Epithelial cell of prostate (primary cell): Measurements from ENCODE around the gene KIAA0232.
"Not testable (repeated sequence)": the region's sequence is repeated elsewhere in the genome, so short reads cannot be mapped to it uniquely, and the experiment has no call there.

Experiments
- DNase-seq: peaks from one replicate; pipeline ENCODE4 v3.0.0-alpha.2; 2011; ENCODE audit warnings: low read depth, low spot score
- H3K27ac ChIP-seq: fragments of 450-650 bp; 2 replicates; pipeline ENCODE4 v1.5.1; 2017; ENCODE audit warnings: mild to moderate bottlenecking

Gene KIAA0232

GRCh38 chr4:6802025-6802424, 19.5 kb downstream of the KIAA0232 start:
- H3K27ac ChIP-seq = no peak overlapping the region

DNA sequence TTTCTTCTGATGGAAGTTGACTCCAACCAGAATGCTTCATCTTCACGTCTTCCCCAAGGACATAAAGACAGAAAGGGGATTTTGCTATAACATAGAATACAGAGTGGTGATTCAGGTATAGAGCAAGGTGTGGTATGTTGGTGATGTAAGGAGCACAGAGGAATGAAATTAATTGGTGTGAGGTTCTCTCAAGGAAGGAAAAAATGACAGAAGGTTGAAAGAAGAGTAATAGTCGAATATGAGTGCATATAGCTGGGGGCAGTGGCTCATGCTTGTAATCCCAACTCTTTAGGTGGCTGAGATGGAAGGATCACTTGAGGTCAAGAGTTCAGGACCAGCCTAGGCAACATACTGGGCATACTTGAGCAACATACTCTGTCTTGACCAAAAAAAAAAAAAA, 20.1 kb downstream of the KIAA0232 start:
- no peak for DNase-seq
- no peak overlapping the region for H3K27ac ChIP-seq

More at GRCh38 chr4:6802025-6802424, 19.5 kb downstream of the KIAA0232 start:
- no peak for DNase-seq

DNA sequence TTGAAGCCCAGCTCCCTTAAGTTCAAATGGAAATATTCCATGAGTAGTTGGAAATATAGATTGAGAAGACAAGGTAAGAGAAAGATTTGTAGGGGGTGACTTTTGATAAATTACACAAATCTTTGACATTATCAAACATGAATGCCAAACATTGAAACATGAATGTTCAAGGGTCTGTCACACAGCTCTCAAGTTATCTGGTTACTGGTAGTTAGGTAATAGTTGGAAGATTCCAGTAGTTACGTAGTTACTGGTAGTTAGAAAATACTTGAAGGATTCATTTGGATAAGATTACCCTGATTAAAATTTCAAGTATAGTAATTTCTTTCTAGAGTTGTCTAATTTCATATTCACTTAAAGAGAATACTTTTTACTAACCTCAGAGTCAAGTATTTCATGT, 20.7 kb downstream of the KIAA0232 start:
- no peak overlapping the region for H3K27ac ChIP-seq
- no peak for DNase-seq

DNA sequence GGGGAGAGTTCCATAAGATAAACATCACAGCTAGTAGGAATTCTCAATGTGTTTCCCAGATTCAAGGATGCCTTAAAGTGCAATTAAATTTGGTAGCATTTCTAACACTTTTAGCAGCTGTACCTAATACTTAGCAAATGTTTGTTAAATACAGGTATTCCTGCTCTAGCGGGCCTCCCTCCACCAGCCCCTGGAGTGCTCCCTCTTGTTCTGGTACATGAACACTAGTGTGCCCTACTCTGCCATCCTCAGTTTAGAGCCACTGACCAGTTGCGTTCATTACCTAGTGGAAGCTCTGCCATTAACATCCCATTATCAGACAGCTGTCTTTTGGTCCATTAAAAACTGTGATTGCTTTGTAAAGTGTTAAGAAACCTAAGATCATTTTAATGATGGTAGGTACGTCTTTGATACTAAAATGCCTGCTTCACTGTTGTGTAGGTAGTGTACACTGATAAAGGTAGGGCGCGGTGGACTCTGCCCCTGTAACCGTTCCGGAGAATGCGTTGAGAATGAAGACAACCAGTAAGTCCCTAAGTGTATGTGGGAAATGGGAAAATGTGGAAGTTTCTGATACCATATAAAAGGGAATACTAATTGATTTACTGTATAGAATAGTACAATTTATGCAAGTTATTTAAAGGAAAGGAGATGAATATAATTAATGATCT, 21.7 kb downstream of the KIAA0232 start:
- DNase-seq = no peak
- no peak overlapping the region for H3K27ac ChIP-seq

GRCh38 chr4:6806924-6807626, 24.5 kb downstream of the KIAA0232 start:
- DNase-seq = no peak
- peak overlapping the region; percentile 9 for H3K27ac ChIP-seq

DNA sequence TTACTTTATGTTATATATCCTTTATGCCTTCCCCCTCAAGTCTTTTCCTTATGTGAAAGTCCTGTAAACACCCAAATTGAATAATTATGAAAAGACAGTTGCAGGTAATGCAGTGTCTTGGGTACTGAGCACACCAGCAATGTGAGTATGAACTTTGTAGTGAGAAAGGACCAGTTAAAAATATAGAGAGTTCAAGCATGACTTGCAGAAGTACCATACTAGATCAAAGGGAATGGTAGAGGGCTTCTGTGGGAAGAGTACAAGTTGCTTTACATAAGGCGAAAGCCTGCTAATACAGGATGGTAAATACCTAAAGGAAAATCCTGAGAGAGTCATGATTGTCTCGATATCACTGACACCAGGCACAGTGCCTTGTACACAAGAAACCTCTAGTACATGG, 25.7 kb downstream of the KIAA0232 start:
- H3K27ac ChIP-seq = no peak overlapping the region
- no peak for DNase-seq

GRCh38 chr4:6811165-6811564, 28.6 kb downstream of the KIAA0232 start:
- DNase-seq = no peak
- no peak overlapping the region for H3K27ac ChIP-seq

DNA sequence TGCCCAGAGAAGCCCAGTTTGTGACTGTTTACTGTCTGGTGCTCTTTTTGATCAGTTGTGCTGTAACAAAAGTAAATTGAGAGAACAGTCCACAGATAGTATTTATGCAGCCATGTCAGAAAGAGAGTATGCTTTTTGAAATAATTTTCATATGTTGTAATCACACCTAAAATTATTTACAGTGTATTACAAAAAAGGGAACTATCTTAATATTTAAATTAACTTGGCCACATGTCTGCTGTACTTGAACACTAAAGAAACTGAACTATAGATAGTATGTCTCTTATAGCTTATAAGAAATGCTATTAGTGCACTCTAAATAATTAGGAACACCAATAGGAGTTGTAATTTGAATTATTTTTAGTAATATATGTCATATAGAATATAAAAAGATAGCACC, 30.2 kb downstream of the KIAA0232 start:
- DNase-seq = no peak
- H3K27ac ChIP-seq = no peak overlapping the region

DNA sequence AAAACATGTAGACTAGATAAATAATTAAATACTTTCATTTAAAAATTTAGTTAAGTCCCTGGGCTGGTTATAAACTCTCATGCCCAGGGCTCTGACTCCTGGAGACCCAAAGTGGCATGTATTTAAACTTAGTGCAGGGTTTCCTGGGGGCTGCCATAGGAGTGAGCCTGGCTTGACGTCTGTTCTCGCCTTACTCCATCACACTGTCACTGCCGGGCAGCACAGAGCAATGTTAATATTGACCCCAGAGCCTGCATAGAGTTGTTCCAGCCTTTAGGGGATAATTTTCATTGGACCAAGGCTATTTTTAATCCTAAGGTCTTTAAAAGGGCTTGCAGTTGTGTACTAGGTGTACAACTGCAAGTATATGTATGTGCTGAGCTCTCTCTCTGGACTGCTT, 31.2 kb downstream of the KIAA0232 start:
- H3K27ac ChIP-seq = no peak overlapping the region
- no peak for DNase-seq

DNA sequence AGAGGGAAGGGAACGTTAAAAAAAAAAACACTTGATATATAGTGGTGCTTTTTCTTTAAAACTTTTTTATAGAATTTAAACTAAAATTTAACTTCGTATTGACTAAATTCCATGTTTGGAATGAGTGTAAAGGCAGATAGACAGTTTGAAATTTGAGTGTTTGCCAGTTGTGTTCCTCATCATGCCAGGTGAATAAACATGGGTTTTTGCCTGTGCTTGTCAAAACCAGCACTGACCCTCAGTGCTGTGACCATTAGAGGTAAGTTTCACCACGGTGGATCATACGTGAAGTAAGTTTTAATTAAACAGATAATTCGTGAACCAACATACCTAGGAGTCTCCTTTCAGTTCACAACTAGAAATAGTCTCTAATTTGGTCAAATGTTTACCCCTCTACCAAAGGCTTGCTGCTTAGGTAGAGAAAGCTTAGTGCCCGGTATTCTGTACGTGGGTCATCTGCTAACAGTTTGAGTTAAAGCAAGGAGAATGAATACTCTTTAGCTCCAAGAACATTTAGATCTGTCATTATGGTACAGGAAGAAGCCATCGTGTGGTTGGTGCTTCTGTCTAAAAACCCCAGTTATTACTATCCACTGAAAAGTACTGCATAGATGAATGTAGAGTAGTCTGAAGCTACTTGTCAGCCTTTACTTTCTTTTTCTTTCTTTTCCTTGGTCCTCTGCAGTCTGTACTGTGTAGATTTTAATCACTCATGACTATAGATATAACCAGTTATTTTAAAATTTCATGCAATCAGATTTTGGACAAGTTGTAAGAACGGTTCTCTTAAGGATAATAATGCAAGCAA, 32.7 kb downstream of the KIAA0232 start:
- H3K27ac ChIP-seq = no peak overlapping the region
- no peak for DNase-seq

DNA sequence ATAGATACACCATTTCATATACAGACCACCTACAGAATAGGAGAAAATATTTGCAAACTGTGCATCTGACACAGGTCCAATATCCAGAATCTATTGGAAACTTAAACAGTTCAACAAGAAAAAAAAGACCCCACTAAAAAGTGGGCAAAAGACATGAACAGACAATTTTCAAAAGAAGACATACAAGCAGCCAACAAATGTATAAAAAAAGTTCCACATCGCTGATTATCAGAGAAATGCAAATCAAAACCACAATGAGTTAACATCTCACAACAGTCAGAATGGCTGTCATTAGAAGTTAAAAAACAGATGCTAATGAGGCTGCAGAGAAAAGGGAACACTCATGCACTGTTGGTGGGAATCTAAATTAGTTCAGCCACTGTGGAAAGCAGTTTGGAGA, 36.8 kb downstream of the KIAA0232 start:
- no peak overlapping the region for H3K27ac ChIP-seq
- DNase-seq = no peak

DNA sequence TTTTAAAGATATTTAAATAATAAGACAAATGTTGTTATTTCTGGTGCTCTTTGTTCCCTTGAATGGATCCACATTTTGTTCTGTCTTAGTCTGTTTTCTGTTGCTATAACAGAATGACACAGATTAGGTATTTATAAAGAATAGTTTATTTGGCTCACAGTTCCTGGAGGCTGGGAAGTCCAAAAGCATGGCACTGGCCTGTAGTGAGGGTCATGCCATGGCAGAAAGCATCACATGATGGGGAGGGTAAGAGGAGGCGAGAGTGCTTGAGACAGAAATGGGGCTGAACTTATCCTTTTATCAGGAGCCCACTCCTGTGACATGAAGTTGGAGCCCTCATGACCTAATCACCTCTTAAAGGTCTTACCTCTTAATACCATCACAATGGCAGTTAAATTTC, 38.2 kb downstream of the KIAA0232 start:
- no peak for DNase-seq
- H3K27ac ChIP-seq = no peak overlapping the region

DNA sequence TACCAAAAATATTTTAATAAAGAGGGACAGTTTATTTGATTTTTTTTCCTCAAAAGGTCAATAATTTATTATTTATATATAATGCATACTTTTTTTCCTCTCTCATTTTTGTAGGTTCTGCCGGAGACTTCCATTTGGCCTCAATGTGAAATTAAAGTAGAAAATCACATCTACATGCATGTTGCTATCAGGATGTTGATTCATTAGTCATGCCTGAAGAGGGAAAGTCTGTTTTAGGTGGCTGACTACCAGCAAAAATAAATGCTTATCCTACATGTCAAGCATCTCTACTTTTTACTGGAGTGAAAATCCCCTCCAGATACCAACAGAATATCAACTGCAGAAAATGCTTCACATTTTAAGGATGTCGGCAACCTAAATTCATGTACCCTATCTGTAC, 41.5 kb downstream of the KIAA0232 start:
- H3K27ac ChIP-seq = no peak overlapping the region
- no peak for DNase-seq

- no peak for DNase-seq
- no peak overlapping the region for H3K27ac ChIP-seq
Observed at GRCh38 chr4:6824772-6825402, 42.4 kb downstream of the KIAA0232 start.

GRCh38 chr4:6825403-6825802, 42.9 kb downstream of the KIAA0232 start:
- no peak overlapping the region for H3K27ac ChIP-seq

GRCh38 chr4:6826781-6827508, 44.4 kb downstream of the KIAA0232 start:
- H3K27ac ChIP-seq = no peak overlapping the region
- DNase-seq = no peak

More at GRCh38 chr4:6825403-6825802, 42.9 kb downstream of the KIAA0232 start:
- no peak for DNase-seq

DNA sequence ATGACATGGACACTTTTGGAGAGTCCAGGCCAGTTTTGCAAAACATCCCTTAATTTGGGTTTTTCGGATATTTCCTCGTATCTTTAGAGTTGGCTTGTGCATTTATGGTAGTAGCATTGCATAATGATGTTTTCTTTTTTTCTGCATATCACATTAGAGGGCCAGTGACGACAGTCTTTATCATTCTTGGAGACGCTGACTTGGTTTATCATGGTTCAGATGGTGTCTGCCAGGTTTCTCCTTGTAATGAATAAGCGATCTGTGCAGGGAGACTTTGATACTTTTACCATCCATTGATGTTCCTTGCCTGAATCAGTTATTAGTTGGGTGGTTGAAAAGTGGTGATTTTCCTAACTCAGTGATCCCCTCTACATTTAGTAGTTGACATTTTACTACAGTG, 46.6 kb downstream of the KIAA0232 start:
- H3K27ac ChIP-seq = no peak overlapping the region

DNA sequence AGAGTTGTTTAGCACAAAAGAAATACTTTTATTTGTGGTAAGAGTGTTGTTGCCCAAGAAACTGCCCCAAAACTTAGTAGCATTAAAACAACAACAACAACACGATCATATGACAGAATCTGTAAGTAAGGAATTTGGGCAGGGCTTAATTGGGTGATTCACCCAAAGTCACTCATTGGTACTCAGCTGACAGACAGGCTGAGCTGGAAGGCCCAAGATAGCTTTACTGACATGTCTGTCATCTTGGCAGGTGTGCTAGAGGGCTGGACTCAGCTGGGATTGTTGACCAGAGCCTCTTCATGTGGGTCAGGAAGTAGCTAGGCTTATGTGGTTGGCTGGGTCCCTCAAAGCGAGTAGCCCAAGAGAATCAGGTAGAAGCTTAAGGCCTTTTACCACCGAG, 52.3 kb downstream of the KIAA0232 start:
- DNase-seq = peak; percentile 29

More for the DNA sequence above, 46.6 kb downstream of the KIAA0232 start:
- DNase-seq = no peak

GRCh38 chr4:6835616-6836015, 53.1 kb downstream of the KIAA0232 start:
- not testable (repeated sequence) for DNase-seq, H3K27ac ChIP-seq

More for the DNA sequence above, 52.3 kb downstream of the KIAA0232 start:
- peak overlapping the region; percentile 41 for H3K27ac ChIP-seq

GRCh38 chr4:6837106-6837505, 54.6 kb downstream of the KIAA0232 start:
- not testable (repeated sequence) for H3K27ac ChIP-seq, DNase-seq
